ENCODE measurements around the gene PCDHGA9. TPM values are rescaled to one million over a fixed set of nuclear protein-coding genes. Genes with fewer than 3 reads are reported as not detected.

The PCDHGA9 gene
- total and polyA plus RNA-seq, 10 of the 15 experiments (the other 5 are each of a cell fraction or from before 2014, with no cell fraction given) = 0.08 to 0.63 (median 0.29) TPM; not detected in 2

- no peak for TF ChIP-seq CHD1 (IDR thresholded peaks at IDR 0.05; ENCODE audit: low read depth, low read length)
- no peak for TF ChIP-seq SIX5 (IDR thresholded peaks at IDR 0.05; ENCODE audit: low read depth, low read length, severe bottlenecking)
- TF ChIP-seq GATAD2B (conservative IDR thresholded peaks at IDR 0.05; ENCODE audit: low read depth) = no peak
- no peak for TF ChIP-seq ZNF207 (IDR thresholded peaks at IDR 0.05; ENCODE audit: borderline replicate concordance)
- TF ChIP-seq MLLT1 (IDR thresholded peaks at IDR 0.05) = no peak
Observed at GRCh38 chr5:141363952-141364660, 38.5 kb upstream of the PCDHGA9 start, which contains the start of gene PCDHGA5 (continued).

- POLR2A ChIA-PET = no interaction called here
- in situ Hi-C loops (cut with MboI) = no loop called here
- intact Hi-C loops (cut with micrococcal nuclease; ENCODE audit: unreplicated experiment) = no loop called here
- Histone ChIP-seq H3K27ac (ENCODE audit: control insufficient read depth, insufficient read depth) (no peak overlapping the region), H3K36me3 (ENCODE audit: control insufficient read depth in 2 of 2, insufficient read depth in 2 of 2, low read length in 1 of 2) (no peaks in the 10 kb centered on the region), H2AFZ (ENCODE audit: control insufficient read depth, low read depth, low read length) (no peak overlapping the region), H3K4me3 (no peak overlapping the region), H3K79me2 (ENCODE audit: control insufficient read depth, insufficient read depth, low read length) (no peaks in the 10 kb centered on the region), H3K9ac (ENCODE audit: control insufficient read depth, insufficient read depth, low read length) (no peak overlapping the region), H4K20me1 (ENCODE audit: control insufficient read depth, insufficient read depth) (no peaks in the 10 kb centered on the region), H3K27me3 (replicated peaks in 1 of 2; ENCODE audit: control insufficient read depth in 2 of 2, insufficient read depth in 2 of 2, low read length in 1 of 2) (no peaks in the 10 kb centered on the region; a peak in 1 of 4 replicates), H3K4me1 (ENCODE audit: control insufficient read depth, insufficient read depth, low read length) (no peaks in the 10 kb centered on the region), H3K4me2 (ENCODE audit: control insufficient read depth, insufficient read depth) (no peak overlapping the region), H3K9me3 (replicated peaks; ENCODE audit: control insufficient read depth, insufficient read depth, low read length) (peaks cover 13% of the 10 kb centered on the region; the same call in 1 of the 3 replicates)
- 66% methylated on average over 46 of the region's 46 CpGs for WGBS (ENCODE audit: insufficient coverage, insufficient replicate concordance, low lambda C conversion rate, missing lambda C conversion rate)
- SMC1A ChIA-PET (ENCODE audit: uncharacterized antibody, unreplicated experiment) = no interaction called here
- no peak for ATAC-seq
- no TSS peak for BruUV-seq (replicated peaks)
- CTCF ChIA-PET = interaction anchor here (1.3 kb wide), 1 partner anchor 197 kb away, joined by 3 read pairs; no protein-coding TSS in a partner anchor
- DNase-seq (ENCODE audit: low read depth, low spot score) = no peak
- RAD21 ChIA-PET (ENCODE audit: unreplicated experiment) = no interaction called here
- no peak for FAIRE-seq
- TF ChIP-seq RFX5 (IDR thresholded peaks at IDR 0.05; ENCODE audit: low read depth, low read length) (no peak), SIN3A (IDR thresholded peaks at IDR 0.05; ENCODE audit: low read depth, low read length) (no peak), RAD51 (IDR thresholded peaks at IDR 0.05) (no peak), RB1 (IDR thresholded peaks at IDR 0.05; ENCODE audit: borderline replicate concordance) (no peak), MXI1 (IDR thresholded peaks at IDR 0.05; ENCODE audit: low read depth, low read length) (no peak), MTA2 (IDR thresholded peaks at IDR 0.05; ENCODE audit: low read depth) (no peak), SUPT20H (IDR thresholded peaks at IDR 0.05; ENCODE audit: borderline replicate concordance, control insufficient read depth, low read depth, low read length) (no peak), RCOR1 (conservative IDR thresholded peaks at IDR 0.05; ENCODE audit: low read depth, low read length) (no peak), BACH1 (IDR thresholded peaks at IDR 0.05; ENCODE audit: borderline replicate concordance) (no peak), MAX (IDR thresholded peaks at IDR 0.05; ENCODE audit: low read depth, low read length) (no peak), USF1 (IDR thresholded peaks at IDR 0.05; ENCODE audit: borderline replicate concordance, extremely low read length, insufficient read depth, low read depth, low read length) (no peak)
Observed at GRCh38 chr5:141366016-141366896, 36.3 kb upstream of the PCDHGA9 start.

Data from GM12878 (cell line).